GM19043 (cell line): ENCODE results near the gene SLC2A13.

ENCODE experiments used
- ATAC-seq: cut with Tn5 transposase; IDR thresholded peaks from one replicate; pipeline ENCODE4 v1.9.1; 2021; ENCODE audit warnings: low read depth; ENCODE audit not compliant: unreplicated experiment

Gene SLC2A13

GRCh38 chr12:40002178-40003169 is 103.4 kb downstream of the SLC2A13 start:
- ATAC-seq, result no peak

GRCh38 chr12:40001406-40001805 is 104.5 kb downstream of the SLC2A13 start:
- ATAC-seq, result no peak

GRCh38 chr12:40000884-40001283 is 105.0 kb downstream of the SLC2A13 start:
- no peak for ATAC-seq

- no peak for ATAC-seq
These were observed 112.6 kb downstream of the SLC2A13 start for GRCh38 chr12:39993268-39993667.

GRCh38 chr12:39990122-39991101 is 115.5 kb downstream of the SLC2A13 start:
- peak; percentile 95 for ATAC-seq

GRCh38 chr12:39989501-39989900 is 116.4 kb downstream of the SLC2A13 start:
- ATAC-seq, result no peak

- no peak for ATAC-seq
These were observed 117.3 kb downstream of the SLC2A13 start for GRCh38 chr12:39988574-39988973.

GRCh38 chr12:39986674-39987073 is 119.2 kb downstream of the SLC2A13 start:
- ATAC-seq, result no peak

- no peak for ATAC-seq
These were observed 121.2 kb downstream of the SLC2A13 start for GRCh38 chr12:39984670-39985069.

- no peak for ATAC-seq
These were observed 130.4 kb downstream of the SLC2A13 start for GRCh38 chr12:39975374-39975918.

GRCh38 chr12:39972119-39972518 is 133.8 kb downstream of the SLC2A13 start:
- no peak for ATAC-seq

- ATAC-seq, result no peak
These were observed 134.5 kb downstream of the SLC2A13 start for GRCh38 chr12:39971348-39971747.

- no peak for ATAC-seq
These were observed 139.2 kb downstream of the SLC2A13 start for GRCh38 chr12:39966721-39967120.

- no peak for ATAC-seq
These were observed 139.6 kb downstream of the SLC2A13 start for GRCh38 chr12:39966256-39966655.

GRCh38 chr12:39959467-39959866 is 146.4 kb downstream of the SLC2A13 start:
- no peak for ATAC-seq

GRCh38 chr12:39959031-39959430 is 146.8 kb downstream of the SLC2A13 start:
- ATAC-seq, result no peak

GRCh38 chr12:39958377-39958776 is 147.5 kb downstream of the SLC2A13 start:
- no peak for ATAC-seq

- no peak for ATAC-seq
These were observed 149.2 kb downstream of the SLC2A13 start for GRCh38 chr12:39956725-39957124.

GRCh38 chr12:39946361-39947280 is 159.3 kb downstream of the SLC2A13 start:
- ATAC-seq, result no peak

GRCh38 chr12:39937119-39937518 is 168.8 kb downstream of the SLC2A13 start:
- no peak for ATAC-seq
